ENCODE results near the gene ELP2.

- no peak for TF ChIP-seq BRCA1 (IDR thresholded peaks at IDR 0.05; ENCODE audit: low read depth, low read length)
- TF ChIP-seq SUZ12 (IDR thresholded peaks at IDR 0.05; ENCODE audit: low read length) = no peak
- TF ChIP-seq CTCF (IDR thresholded peaks at IDR 0.05; ENCODE audit: control extremely low read depth in 1 of 3, insufficient read depth in 1 of 3, low read depth in 1 of 3, low read length in 3 of 3) = no peak
- TF ChIP-seq POLR2AphosphoS5 (IDR thresholded peaks at IDR 0.05; ENCODE audit: low read depth, low read length) = no peak
- TF ChIP-seq EZH2 (IDR thresholded peaks at IDR 0.05; ENCODE audit: low read depth, low read length, severe bottlenecking) = no peak
- no peak for TF ChIP-seq NANOG (IDR thresholded peaks at IDR 0.05; ENCODE audit: insufficient read depth, low read depth, low read length, poor library complexity, severe bottlenecking)
- no peak for TF ChIP-seq ASH2L (IDR thresholded peaks at IDR 0.05; ENCODE audit: low read length)
- no peak for TF ChIP-seq CREB1 (IDR thresholded peaks at IDR 0.05)
- TF ChIP-seq EP300 (IDR thresholded peaks at IDR 0.05; ENCODE audit: borderline replicate concordance in 1 of 2, low read depth in 2 of 2, low read length in 2 of 2) = no peak
- no peak for TF ChIP-seq SP2 (IDR thresholded peaks at IDR 0.05; ENCODE audit: low read length)
- no peak for TF ChIP-seq YY1 (IDR thresholded peaks at IDR 0.05; ENCODE audit: low read depth, low read length)
Measured at GRCh38 chr18:36108601-36109000, 21.1 kb upstream of the ELP2 start.
